HAP-1 (cell line): ENCODE data around the gene SLC43A3.

ENCODE experiments used
- DNase-seq, 2 experiments: peaks; one replicate each; pipeline ENCODE4 v3.0.0-alpha.2; 2016 to 2020; ENCODE audit warnings: low spot score in 2 of 2
- H3K27me3 ChIP-seq: fragments of 250-450 bp; sonication (Bioruptor Pico); 2 replicates; pipeline ENCODE4 v1.5.1; 2020; ENCODE audit warnings: low read depth, mild to moderate bottlenecking, moderate library complexity
- H3K36me3 ChIP-seq: fragments of 250-450 bp; sonication (Bioruptor Pico); replicated peaks from 2 replicates; pipeline ENCODE4 v1.5.1; 2020; ENCODE audit warnings: mild to moderate bottlenecking
- H3K4me1 ChIP-seq: fragments of 250-450 bp; sonication (Bioruptor Pico); 2 replicates; pipeline ENCODE4 v1.5.1; 2020; ENCODE audit warnings: mild to moderate bottlenecking
- H3K4me3 ChIP-seq: fragments of 250-450 bp; sonication (Bioruptor Pico); 2 replicates; pipeline ENCODE4 v1.5.1; 2020; ENCODE audit warnings: mild to moderate bottlenecking, moderate library complexity
- H3K9me3 ChIP-seq: fragments of 250-450 bp; sonication (Bioruptor Pico); 2 replicates; pipeline ENCODE4 v1.5.1; 2020; ENCODE audit warnings: mild to moderate bottlenecking, moderate library complexity
- in situ Hi-C: fragments of 300-500 bp; cut with MboI; formaldehyde crosslinking; loops from 3 replicates; pipeline ENCODE4 v1.14.3; 2020; ENCODE audit warnings: low sequenced_read_pairs, inconsistent platforms, mixed read lengths

The SLC43A3 gene

DNA sequence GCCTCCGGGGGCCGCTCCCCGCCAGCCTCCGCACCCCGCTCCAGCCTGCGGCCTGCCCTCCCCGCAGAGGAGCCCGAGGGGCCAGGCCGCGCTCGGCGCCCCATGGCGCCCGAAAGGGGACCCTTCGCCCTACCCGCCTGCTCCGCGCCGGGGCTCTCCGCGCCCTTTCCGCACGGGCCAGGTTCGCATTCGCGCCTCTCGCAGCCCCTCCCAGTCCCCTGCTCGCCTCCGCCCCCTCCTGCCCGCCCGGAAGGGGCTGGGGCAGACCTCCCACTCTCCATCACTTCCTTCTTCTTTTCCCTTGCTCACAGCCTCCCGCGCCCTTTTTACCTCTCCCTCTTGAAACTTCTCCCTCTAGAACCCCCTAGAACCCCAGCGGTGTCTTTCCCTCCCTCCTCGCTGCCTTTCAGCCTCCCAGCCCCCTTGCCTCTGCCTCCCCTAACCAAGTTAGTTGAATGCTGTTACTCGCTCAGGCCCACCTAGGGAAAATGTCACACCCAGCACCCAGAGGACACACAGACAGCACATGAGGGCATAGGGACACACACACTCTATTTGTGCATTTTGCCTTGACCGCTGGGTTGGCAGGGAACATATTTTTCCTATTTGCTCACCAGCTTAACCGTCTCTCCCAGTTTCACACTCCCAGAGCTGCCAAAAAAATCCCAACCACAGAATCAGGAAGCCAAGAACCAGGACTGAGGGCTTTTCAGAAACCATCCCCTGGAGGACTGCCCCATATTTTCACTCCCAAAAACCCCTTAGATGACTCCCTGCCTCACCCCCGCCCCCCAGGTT, at the start of gene SLC43A3:
TSS of gene SLC43A3 (minus strand) at position 193 of the 798 bp plus-strand sequence. CDS start 949 bp downstream, outside the sequence.
- H3K4me3 ChIP-seq = peak within 1 kb of the TSS; percentile 26
- H3K4me1 ChIP-seq = peaks cover 10% of the 10 kb centered on the region
- in situ Hi-C loops = no loop called here
- no peaks in the 10 kb centered on the region for H3K27me3 ChIP-seq
- no peaks in the 10 kb centered on the region; the same call in 1 of the 2 replicates for H3K36me3 ChIP-seq
- peak; percentile 58 to 77 for DNase-seq
- no peaks in the 10 kb centered on the region for H3K9me3 ChIP-seq

- Histone ChIP-seq H3K27me3 (no peaks in the 10 kb centered on the region), H3K4me3 (no peak overlapping the region), H3K36me3 (peaks cover 17% of the 10 kb centered on the region), H3K9me3 (no peaks in the 10 kb centered on the region), H3K4me1 (no peaks in the 10 kb centered on the region)
- DNase-seq = no peak
- in situ Hi-C loops = no loop called here
These were observed 49.3 kb upstream of the SLC43A3 start for GRCh38 chr11:57476047-57476756.

GRCh38 chr11:57475671-57476046, 48.7 kb upstream of the SLC43A3 start:
- Histone ChIP-seq H3K9me3 (no peaks in the 10 kb centered on the region), H3K4me1 (no peaks in the 10 kb centered on the region), H3K36me3 (peaks cover 17% of the 10 kb centered on the region), H3K27me3 (no peaks in the 10 kb centered on the region), H3K4me3 (no peak overlapping the region)
- no peak for DNase-seq
- in situ Hi-C loops = no loop called here

- in situ Hi-C loops = no loop called here
- Histone ChIP-seq H3K4me3 (no peak overlapping the region), H3K36me3 (peaks cover 17% of the 10 kb centered on the region), H3K9me3 (no peaks in the 10 kb centered on the region), H3K4me1 (no peaks in the 10 kb centered on the region), H3K27me3 (no peaks in the 10 kb centered on the region)
- DNase-seq = no peak
These were observed 48.3 kb upstream of the SLC43A3 start for GRCh38 chr11:57475191-57475590.

DNA sequence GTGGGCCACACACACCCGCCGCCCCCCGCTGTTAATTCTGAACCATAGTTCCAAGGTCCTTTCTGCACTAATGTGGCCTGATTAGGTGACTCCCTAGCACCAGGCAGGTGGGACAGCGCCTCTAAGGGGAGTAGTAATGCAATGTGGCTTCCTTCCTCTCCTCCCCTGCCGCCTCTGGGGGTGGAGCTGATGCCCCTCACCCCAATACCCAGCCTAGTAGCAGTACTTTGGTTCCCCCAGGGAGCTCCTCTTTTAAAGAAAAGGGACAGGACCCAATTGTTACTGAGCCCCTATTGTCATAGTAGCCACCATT, 47.8 kb upstream of the SLC43A3 start:
- DNase-seq = no peak
- in situ Hi-C loops = loop anchor here (25.0 kb wide), 1 partner anchor 1038 kb away; the partner anchor contains the start of gene OR5B21
- Histone ChIP-seq H3K9me3 (no peaks in the 10 kb centered on the region), H3K4me1 (no peaks in the 10 kb centered on the region), H3K36me3 (peaks cover 19% of the 10 kb centered on the region), H3K4me3 (no peak overlapping the region), H3K27me3 (no peaks in the 10 kb centered on the region)

- no peaks in the 10 kb centered on the region for H3K27me3 ChIP-seq
- no peak for DNase-seq
- peaks cover 25% of the 10 kb centered on the region for H3K36me3 ChIP-seq
- in situ Hi-C loops = loop anchor here (25.0 kb wide), 1 partner anchor 1038 kb away; the partner anchor contains the start of gene OR5B21
- no peaks in the 10 kb centered on the region for H3K4me1 ChIP-seq
- no peak overlapping the region for H3K4me3 ChIP-seq
- H3K9me3 ChIP-seq = no peaks in the 10 kb centered on the region
These were observed 47.3 kb upstream of the SLC43A3 start for GRCh38 chr11:57474017-57474802.

- Histone ChIP-seq H3K9me3 (no peaks in the 10 kb centered on the region), H3K27me3 (no peaks in the 10 kb centered on the region), H3K4me3 (no peak overlapping the region), H3K36me3 (peaks cover 33% of the 10 kb centered on the region), H3K4me1 (no peaks in the 10 kb centered on the region)
- DNase-seq = no peak
- in situ Hi-C loops = loop anchor here (25.0 kb wide), 1 partner anchor 1039 kb away; the partner anchor contains the start of gene OR5B21
These were observed 46.4 kb upstream of the SLC43A3 start for GRCh38 chr11:57473285-57473841.

DNA sequence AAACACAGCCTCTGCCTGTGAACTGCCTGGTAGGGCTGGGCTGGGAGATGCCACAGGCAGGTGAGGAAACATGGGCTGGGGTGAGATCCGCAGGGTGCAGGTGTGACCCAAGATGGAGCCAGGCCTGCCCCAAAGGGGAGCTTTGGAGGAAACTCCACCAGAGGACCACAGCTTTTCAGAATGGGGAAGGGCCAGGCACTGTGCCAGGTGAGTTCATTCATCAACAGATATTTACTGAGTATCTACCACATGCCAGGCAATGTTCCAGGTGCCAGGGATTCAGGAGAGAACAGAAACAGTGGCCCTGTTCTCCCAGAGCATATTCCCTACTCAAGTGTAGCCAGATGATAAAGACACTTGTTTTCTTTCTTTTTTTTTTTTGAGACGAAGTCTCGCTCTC, 44.6 kb upstream of the SLC43A3 start:
- DNase-seq = no peak
- Histone ChIP-seq H3K9me3 (no peaks in the 10 kb centered on the region), H3K4me1 (no peaks in the 10 kb centered on the region), H3K27me3 (no peaks in the 10 kb centered on the region), H3K4me3 (no peak overlapping the region), H3K36me3 (peaks cover 35% of the 10 kb centered on the region)
- in situ Hi-C loops = loop anchor here (25.0 kb wide), 1 partner anchor 1041 kb away; the partner anchor contains the start of gene OR5B21

- peaks cover 32% of the 10 kb centered on the region for H3K36me3 ChIP-seq
- in situ Hi-C loops = loop anchor here (25.0 kb wide), 1 partner anchor 1043 kb away; the partner anchor contains the start of gene OR5B21
- DNase-seq = no peak
- no peaks in the 10 kb centered on the region for H3K9me3 ChIP-seq
- H3K4me1 ChIP-seq = no peaks in the 10 kb centered on the region
- no peak overlapping the region for H3K4me3 ChIP-seq
- H3K27me3 ChIP-seq = no peaks in the 10 kb centered on the region
These were observed 42.3 kb upstream of the SLC43A3 start for GRCh38 chr11:57469268-57469667.

- in situ Hi-C loops = loop anchor here (25.0 kb wide), 1 partner anchor 1044 kb away; the partner anchor contains the start of gene OR5B21
- Histone ChIP-seq H3K4me1 (no peaks in the 10 kb centered on the region), H3K4me3 (no peak overlapping the region), H3K27me3 (no peaks in the 10 kb centered on the region), H3K9me3 (no peaks in the 10 kb centered on the region), H3K36me3 (peaks cover 32% of the 10 kb centered on the region)
- DNase-seq = no peak
These were observed 41.4 kb upstream of the SLC43A3 start for GRCh38 chr11:57468276-57468675.

- H3K4me1 ChIP-seq = no peaks in the 10 kb centered on the region
- no peak overlapping the region for H3K4me3 ChIP-seq
- no peaks in the 10 kb centered on the region for H3K27me3 ChIP-seq
- no peak for DNase-seq
- H3K36me3 ChIP-seq = peaks cover 26% of the 10 kb centered on the region
- in situ Hi-C loops = loop anchor here (25.0 kb wide), 1 partner anchor 1045 kb away; the partner anchor contains the start of gene OR5B21
- H3K9me3 ChIP-seq = no peaks in the 10 kb centered on the region
These were observed 40.7 kb upstream of the SLC43A3 start for GRCh38 chr11:57467508-57468157.

DNA sequence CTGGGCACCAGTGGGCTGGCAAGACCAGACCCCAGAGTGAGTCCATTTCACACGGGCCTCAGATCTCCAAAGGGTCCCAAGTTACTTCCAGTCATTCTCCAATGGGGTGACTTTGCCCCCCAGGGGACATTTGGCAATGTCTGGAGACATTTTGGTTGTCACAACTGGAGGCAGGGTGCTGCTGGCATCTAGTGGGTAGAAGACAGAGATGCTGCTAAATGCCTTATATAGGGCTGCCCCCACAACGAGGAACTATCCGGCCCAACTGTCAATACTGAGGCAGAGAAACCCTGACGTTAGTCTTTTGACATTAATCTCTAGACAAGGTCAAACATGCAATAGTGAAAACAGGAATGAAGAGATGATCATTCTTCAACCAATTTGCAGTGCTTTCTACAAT, 39.8 kb upstream of the SLC43A3 start:
- no peaks in the 10 kb centered on the region for H3K4me1 ChIP-seq
- no peaks in the 10 kb centered on the region for H3K9me3 ChIP-seq
- DNase-seq = no peak
- in situ Hi-C loops = loop anchor here (25.0 kb wide), 1 partner anchor 1046 kb away; the partner anchor contains the start of gene OR5B21
- no peak overlapping the region for H3K4me3 ChIP-seq
- H3K27me3 ChIP-seq = no peaks in the 10 kb centered on the region
- peaks cover 21% of the 10 kb centered on the region for H3K36me3 ChIP-seq
